HG03039 (cell line): ENCODE measurements around the gene TCP11L1.

Experiments used
- ATAC-seq: cut with Tn5 transposase; IDR thresholded peaks from one replicate; pipeline ENCODE4 v1.9.1; 2021; ENCODE audit warnings: mild to moderate bottlenecking, moderate library complexity; ENCODE audit not compliant: unreplicated experiment

Gene TCP11L1

GRCh38 chr11:33039274-33040032 lies at the start of gene TCP11L1:
TSS of gene TCP11L1 (plus strand) at chr11:33039572. CDS start at chr11:33043774, 4,202 bp downstream.
- peak; percentile 74 for ATAC-seq

- ATAC-seq: no peak
Observed at GRCh38 chr11:32990481-32990880, 48.9 kb upstream of the TCP11L1 start.

- ATAC-seq: no peak
Observed at GRCh38 chr11:32991427-32991826, 47.9 kb upstream of the TCP11L1 start.

GRCh38 chr11:32991898-32992297 lies 47.5 kb upstream of the TCP11L1 start:
- ATAC-seq: no peak

- no peak for ATAC-seq
Observed at GRCh38 chr11:33000181-33000580, 39.2 kb upstream of the TCP11L1 start.

- no peak for ATAC-seq
Observed at GRCh38 chr11:33001281-33001680, 38.1 kb upstream of the TCP11L1 start.

GRCh38 chr11:33001751-33002542 lies 37.4 kb upstream of the TCP11L1 start:
- no peak for ATAC-seq

GRCh38 chr11:33005175-33005574 lies 34.2 kb upstream of the TCP11L1 start:
- no peak for ATAC-seq

GRCh38 chr11:33006010-33006409 lies 33.4 kb upstream of the TCP11L1 start:
- no peak for ATAC-seq

GRCh38 chr11:33013755-33014154 lies 25.6 kb upstream of the TCP11L1 start:
- no peak for ATAC-seq

GRCh38 chr11:33015621-33016551 lies 23.5 kb upstream of the TCP11L1 start, which contains the start of gene DEPDC7:
TSS of gene DEPDC7 (plus strand) at chr11:33015878. CDS start at chr11:33015956, 78 bp downstream.
- ATAC-seq: peak; percentile 84

GRCh38 chr11:33016654-33017053 lies 22.7 kb upstream of the TCP11L1 start:
- no peak for ATAC-seq

GRCh38 chr11:33017478-33017877 lies 21.9 kb upstream of the TCP11L1 start:
- ATAC-seq: no peak

- no peak for ATAC-seq
Observed at GRCh38 chr11:33017965-33018364, 21.4 kb upstream of the TCP11L1 start.

- ATAC-seq: no peak
Observed at GRCh38 chr11:33018840-33019239, 20.5 kb upstream of the TCP11L1 start.

- no peak for ATAC-seq
Observed at GRCh38 chr11:33021501-33021900, 17.9 kb upstream of the TCP11L1 start.

- ATAC-seq: no peak
Observed at GRCh38 chr11:33021937-33022336, 17.4 kb upstream of the TCP11L1 start.

GRCh38 chr11:33025339-33025722 lies 14.0 kb upstream of the TCP11L1 start:
- ATAC-seq: no peak

- no peak for ATAC-seq
Observed at GRCh38 chr11:33027233-33027632, 12.1 kb upstream of the TCP11L1 start.

- ATAC-seq: no peak
Observed at GRCh38 chr11:33027846-33028536, 11.4 kb upstream of the TCP11L1 start.
